SH-SY5Y (cell line): ENCODE measurements around the gene SLC5A5.

Experiments
- GATA2 ChIP-seq: IDR thresholded peaks from 2 replicates; pipeline ENCODE4 v1.6.1; 2011; ENCODE audit warnings: mild to moderate bottlenecking, low read depth, low read length
- GATA3 ChIP-seq: IDR thresholded peaks from 2 replicates; pipeline ENCODE4 v1.6.1; 2011; ENCODE audit warnings: low read depth, mild to moderate bottlenecking, low read length, moderate library complexity

GRCh38 chr19:17889609-17890214, 18.0 kb downstream of the SLC5A5 start:
- TF ChIP-seq GATA2 (no peak), GATA3 (no peak)
